AG09319 (cell line): Measurements from ENCODE around the gene TMEM263.

Experiments used
- DNase-seq: peaks from one replicate; pipeline ENCODE4 v3.0.0-alpha.2; 2010; ENCODE audit warnings: low read depth; ENCODE audit errors: extremely low read depth
- CTCF ChIP-seq: IDR thresholded peaks from 2 replicates; pipeline ENCODE4 v1.5.1; 2011; ENCODE audit warnings: low read depth, mild to moderate bottlenecking, inconsistent platforms, low read length, moderate library complexity

The TMEM263 gene

GRCh38 chr12:106950591-106950990, 5.1 kb upstream of the TMEM263 start:
- no peak for TF ChIP-seq CTCF
- DNase-seq, result no peak

GRCh38 chr12:106953352-106954250, 2.1 kb upstream of the TMEM263 start:
- TF ChIP-seq CTCF, result no peak
- no peak for DNase-seq

GRCh38 chr12:106954462-106955376, 988 bp upstream of the TMEM263 start:
- DNase-seq, result no peak
- TF ChIP-seq CTCF, result no peak

GRCh38 chr12:106956048-106956578, 406 bp downstream of the TMEM263 start:
- peak; percentile 3 for TF ChIP-seq CTCF
- no peak for DNase-seq

- TF ChIP-seq CTCF, result no peak
- no peak for DNase-seq
These were observed 1.9 kb downstream of the TMEM263 start for GRCh38 chr12:106957583-106957982.

- TF ChIP-seq CTCF, result no peak
These were observed 4.7 kb downstream of the TMEM263 start for GRCh38 chr12:106960443-106960842.

GRCh38 chr12:106962286-106962685, 6.6 kb downstream of the TMEM263 start:
- DNase-seq, result no peak
- no peak for TF ChIP-seq CTCF

More at GRCh38 chr12:106960443-106960842, 4.7 kb downstream of the TMEM263 start:
- no peak for DNase-seq
